Cardiac septum (tissue), 1 donor: ENCODE measurements around the gene PIK3C2G. TPM values are rescaled to one million over a fixed set of nuclear protein-coding genes. Genes with fewer than 3 reads are reported as not detected.
"Not testable (repeated sequence)": the region's sequence is repeated elsewhere in the genome, so short reads cannot be mapped to it uniquely, and the experiment has no call there.

Experiments
- DNase-seq: peaks from one replicate; pipeline ENCODE4 v3.0.0-alpha.2; 2020; ENCODE audit warnings: low spot score
- intact Hi-C: fragments of 100-400 bp; cut with DNase I; formaldehyde crosslinking; loops from one replicate; pipeline ENCODE4 v1.14.0; 2022
- total RNA-seq: library from RNA; stranded (reverse); fragmentation: NEBNext Ultra II Directional; extraction: Animal tissue kit (Norgen Biotek cat#: 25700); gene quantifications from one replicate; pipeline ENCODE4 v1.2.1, GENCODE V29; 2021
- donor health status: DM: no; HTN: no; CAD: no.

PIK3C2G gene
- total RNA-seq, 1 donor from 2014 or later: not detected

DNA sequence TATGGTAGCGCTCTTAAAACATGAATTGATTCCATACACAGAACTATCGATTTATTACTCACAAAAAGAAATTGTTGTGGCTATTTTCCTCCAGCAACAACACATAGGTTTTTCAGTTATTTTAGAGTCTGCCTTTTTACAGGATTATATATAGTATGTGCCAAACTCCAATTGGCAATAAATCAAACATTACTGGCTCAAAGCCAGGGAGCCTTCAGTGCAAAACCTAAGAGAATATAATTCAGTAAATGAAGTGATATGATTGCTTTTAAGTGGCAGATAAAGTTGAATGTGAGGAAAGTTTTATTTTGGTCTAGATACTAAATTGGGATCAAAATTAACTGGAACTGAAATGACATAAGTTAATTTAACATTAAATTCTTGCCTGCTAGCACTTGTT lies 234.8 kb downstream of the PIK3C2G start:
- intact Hi-C loops: no loop called here

DNA sequence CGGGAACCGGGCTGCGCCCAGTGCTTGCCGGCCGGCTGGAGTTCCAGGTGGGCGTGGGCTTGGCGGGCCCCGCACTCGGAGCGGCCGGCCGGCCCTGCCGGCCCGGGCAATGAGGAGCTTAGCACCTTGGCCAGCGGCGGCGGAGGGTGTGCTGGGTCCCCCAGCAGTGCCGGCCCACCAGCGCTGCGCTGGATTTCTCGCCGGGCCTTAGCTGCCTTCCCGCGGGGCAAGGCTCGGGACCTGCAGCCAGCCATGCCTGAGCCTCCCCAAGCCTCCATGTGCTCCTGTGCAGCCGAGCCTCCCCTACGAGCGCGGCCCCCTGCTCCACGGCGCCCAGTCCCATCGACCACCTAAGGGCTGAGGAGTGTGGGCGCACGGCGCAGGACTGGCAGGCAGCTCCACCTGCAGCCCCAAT lies 238.8 kb downstream of the PIK3C2G start:
- intact Hi-C loops, DNase-seq: not testable (repeated sequence)

More for the DNA sequence above, 234.8 kb downstream of the PIK3C2G start:
- no peak for DNase-seq

DNA sequence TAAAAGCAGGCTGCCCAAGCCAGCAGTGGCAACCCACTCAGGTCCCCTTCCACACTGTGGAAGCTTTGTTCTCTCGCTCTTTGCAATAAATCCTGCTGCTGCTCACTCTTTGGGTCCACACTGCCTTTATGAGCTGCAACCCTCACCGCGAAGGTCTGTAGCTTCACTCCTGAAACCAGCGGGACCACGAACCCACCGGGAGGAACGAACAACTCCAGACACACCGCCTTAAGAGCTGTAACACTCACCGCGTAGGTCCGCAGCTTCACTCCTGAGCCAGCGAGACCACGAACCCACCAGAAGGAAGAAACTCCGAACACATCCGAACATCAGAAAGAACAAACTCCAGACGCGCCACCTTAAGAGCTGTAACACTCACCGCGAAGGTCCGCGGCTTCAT lies 239.4 kb downstream of the PIK3C2G start:
- DNase-seq, intact Hi-C loops: not testable (repeated sequence)

DNA sequence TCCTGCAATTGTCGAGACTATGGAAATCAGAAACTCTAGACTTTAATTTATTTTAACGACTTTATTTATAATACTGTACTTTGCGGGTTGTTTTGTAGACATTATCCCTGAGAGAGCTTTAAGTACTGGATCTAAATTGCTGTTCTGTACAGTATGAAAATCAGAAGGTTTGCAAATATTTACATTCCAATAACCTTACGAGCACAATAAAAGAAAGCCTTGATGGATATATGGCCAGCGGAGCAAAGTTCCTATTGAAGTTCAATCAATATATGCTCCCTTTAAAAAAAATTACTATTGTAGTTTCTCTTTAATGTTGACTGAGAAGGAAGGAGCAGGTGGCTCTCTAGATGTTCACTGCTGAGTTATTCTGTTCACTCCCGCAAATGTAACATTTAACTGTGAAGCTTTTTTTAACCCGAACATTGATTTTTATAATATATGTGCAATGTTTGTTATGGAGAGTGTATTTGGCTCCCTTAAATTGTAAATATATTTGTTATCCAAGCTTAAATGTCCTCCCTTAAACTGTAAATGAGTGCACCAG lies 241.2 kb downstream of the PIK3C2G start:
- intact Hi-C loops: no loop called here
- DNase-seq: no peak

DNA sequence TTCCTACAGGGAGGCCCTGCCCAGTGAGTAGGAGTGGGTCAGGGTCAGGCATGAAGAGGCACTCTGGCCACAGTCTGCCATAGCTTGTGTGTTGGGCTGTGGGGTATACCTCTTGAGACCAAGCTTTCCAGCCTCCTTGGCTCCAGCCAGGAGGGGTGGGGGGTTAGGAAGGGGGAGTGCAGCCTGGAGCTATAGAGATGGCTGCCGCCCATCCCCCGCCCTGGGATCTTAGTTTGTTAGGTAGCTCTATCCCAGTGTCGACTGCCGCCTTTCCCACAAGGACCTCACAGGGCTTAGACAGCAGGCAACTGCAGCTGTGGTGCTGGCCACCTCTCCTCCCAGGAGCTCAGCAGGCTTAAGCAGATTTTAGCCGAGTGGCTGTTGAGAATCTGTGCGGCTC lies 260.1 kb downstream of the PIK3C2G start:
- intact Hi-C loops: no loop called here
- no peak for DNase-seq

DNA sequence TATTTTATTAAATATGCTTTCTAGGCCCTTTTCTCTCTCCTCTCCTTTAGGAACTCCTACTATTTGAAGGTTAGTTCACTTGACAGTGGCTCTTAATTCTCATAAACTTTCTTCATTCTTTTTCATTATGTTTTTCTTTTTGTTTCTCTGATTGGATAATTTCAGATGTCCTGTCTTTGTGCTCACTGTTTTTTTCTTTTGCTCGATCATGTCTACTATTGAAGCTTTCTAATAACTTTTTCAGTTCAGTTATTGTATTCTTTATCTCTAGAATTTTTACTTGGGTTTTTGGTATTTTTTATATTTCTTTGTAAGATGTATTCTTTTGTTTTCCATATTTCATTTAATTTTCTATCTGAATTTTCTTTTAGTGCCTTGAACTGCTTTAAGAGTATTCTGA lies 261.5 kb downstream of the PIK3C2G start:
- no peak for DNase-seq
- intact Hi-C loops: no loop called here

DNA sequence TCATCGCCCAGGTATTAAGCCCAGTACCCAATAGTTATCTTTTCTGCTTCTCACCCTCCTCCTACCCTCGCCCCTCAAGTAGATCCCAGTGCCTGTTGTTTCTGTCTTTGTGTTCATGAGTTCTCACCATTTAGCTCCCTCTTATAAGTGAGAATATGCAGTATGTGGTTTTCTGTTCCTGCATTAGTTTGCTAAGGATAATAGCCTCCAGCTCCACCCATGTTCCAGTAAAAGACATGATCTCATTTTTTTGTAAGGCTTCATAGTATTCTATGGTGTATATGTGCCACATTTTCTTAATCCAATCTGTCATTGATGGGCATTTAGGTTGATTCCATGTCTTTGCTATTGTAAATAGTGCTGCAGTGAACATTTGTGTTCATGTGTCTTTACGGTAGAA lies 281.2 kb downstream of the PIK3C2G start:
- intact Hi-C loops, DNase-seq: not testable (repeated sequence)

DNA sequence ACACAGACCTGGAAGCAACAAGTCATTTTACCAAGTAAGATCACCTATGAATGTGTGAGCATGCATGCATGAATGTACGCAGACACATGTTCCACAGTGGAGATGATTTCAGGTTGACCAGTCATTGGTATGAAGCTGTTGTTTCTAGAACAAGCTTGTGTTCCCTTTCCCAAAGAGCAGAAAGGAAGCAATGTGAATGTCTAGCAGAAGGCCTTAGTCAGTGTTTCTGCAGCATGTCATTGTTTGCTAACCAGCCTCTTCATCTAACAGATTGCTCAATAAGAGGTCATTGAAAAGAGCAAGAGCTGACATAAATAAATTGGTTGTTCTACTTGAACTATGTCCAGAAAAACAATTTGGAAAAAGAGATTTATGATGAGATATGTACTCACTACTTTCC lies 285.1 kb downstream of the PIK3C2G start:
- intact Hi-C loops: no loop called here
- DNase-seq: no peak

DNA sequence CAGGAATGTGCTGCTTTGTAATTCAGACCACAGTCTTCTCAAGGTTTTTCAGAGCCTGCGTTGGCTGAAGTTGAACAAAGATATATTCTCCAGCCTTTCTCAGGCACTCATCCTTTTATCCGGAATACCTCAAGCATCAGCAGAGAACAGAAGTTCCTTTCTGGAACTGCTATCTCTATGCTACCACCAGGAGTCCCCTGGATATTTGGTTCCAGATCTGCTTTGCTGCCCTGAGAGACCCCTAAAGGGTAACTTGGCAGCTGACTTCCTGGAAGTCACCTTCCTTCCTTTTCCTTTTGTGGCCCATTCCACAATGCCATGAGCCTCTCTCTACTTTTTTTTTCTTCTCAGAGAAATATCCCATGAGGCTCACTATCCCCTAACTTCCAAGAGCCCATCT lies 288.3 kb downstream of the PIK3C2G start:
- intact Hi-C loops: no loop called here

DNA sequence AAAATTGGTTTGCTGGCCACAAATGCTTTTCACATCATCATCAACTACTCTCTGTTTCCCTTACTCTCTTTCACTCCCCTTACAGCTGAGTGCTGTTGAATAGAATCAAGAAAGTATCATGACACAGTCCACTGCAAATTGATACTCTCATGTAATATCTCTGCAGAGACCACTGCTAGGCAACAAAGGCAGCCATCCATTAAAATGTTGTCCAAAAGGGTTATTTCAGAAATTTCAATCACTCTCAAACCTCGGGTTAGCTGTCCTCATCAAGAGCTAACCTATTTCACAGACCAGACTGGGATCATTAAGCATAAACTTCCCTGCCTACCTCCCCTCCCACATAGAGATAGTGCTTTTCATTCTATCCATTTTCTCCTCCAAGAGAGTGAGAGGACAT lies 289.8 kb downstream of the PIK3C2G start:
- intact Hi-C loops: no loop called here
- DNase-seq: no peak

More for the DNA sequence above, 288.3 kb downstream of the PIK3C2G start:
- DNase-seq: no peak

DNA sequence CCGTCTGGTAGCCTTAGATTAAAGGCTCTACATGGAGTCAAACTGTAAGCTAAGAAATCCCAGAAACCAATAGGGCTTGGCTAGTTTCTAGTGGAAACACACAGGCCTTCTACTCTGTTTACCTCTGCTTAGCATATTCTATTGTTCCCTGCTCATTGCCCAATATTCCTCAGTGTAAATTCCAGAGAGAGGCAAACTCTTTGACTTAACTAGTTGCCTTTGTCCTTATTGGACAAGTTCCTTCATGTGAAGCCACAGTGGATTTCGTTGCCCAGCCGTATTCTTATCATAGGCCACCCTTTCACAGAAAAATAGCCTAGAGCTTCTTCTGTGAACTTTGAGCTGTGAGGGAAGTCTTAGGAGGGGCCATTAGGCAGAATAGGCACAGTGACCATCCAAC lies 290.4 kb downstream of the PIK3C2G start:
- intact Hi-C loops: no loop called here
- DNase-seq: no peak

DNA sequence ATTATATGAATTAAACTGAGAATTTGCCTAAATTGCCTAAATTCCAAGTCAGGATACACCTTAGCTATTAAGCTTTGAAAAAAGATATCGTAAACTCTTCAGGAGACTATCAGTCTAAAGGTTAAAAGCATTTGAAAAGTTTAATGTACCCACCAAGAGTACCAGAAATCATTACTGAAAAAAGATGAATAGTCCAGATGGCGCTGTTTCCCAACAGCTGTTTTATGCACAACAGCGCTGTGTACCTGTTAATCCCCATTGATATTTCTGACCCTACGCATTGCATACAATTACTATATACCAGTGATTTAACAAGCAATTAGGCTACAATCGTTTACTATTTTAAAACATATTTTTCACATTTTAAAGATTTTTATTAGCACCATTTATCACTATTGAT lies 291.5 kb downstream of the PIK3C2G start:
- DNase-seq: no peak
- intact Hi-C loops: no loop called here

DNA sequence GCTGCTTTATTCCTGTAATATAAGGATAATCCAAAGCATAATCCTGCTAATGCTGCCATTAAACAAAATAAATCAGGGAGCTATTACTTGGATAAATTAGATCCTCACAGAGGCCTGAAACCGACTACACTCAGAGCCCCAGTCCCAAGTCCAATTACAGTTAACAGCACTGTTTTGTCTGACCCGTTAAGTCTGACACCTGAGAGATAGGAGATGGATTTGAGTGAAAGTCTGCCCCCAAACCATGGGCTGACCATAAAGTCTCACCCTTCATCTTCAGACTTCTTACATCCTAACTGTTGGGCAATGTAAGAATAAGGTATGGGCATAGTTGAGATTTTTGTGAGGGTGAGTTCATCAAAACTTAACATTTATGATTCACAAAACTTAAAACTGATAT lies 294.8 kb downstream of the PIK3C2G start:
- DNase-seq: no peak
- intact Hi-C loops: no loop called here

DNA sequence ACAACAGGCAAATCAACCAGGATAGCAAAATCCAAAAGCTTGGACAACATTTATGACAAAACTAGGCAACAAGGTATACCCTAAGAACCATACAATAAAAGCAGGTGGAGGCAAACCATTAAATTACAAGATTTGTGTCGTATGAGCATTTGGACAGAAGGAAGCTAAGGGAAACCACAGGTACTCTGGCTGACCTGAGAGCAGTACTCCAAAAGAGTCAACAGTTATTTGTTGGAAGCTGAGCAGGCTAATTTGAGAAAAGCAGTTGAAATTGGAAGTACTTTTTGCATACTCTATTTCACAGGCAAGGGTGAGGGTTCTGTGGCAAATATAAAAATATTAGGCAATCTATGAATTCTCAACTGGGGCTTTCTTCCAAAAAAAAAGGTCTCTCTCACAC lies 297.9 kb downstream of the PIK3C2G start:
- DNase-seq: no peak
- intact Hi-C loops: no loop called here

DNA sequence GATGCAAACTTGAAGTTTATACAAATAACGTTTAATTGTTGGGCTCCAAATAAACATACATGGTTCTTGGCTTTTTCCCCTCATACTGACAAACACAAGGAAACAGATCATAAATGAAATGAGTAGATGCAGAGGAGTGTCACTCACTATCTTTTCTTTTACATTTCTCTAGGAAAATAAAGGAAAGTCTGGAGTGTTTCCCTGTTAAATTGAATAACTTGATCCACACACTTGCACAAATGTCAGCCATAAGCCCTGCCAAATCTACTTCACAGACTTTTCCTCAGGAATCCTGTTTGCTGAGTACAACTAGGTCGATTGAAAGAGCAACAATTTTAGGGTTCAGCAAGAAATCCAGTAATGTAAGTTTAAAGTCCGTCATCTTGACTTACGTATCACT lies 301.2 kb downstream of the PIK3C2G start:
- intact Hi-C loops: no loop called here
- no peak for DNase-seq

DNA sequence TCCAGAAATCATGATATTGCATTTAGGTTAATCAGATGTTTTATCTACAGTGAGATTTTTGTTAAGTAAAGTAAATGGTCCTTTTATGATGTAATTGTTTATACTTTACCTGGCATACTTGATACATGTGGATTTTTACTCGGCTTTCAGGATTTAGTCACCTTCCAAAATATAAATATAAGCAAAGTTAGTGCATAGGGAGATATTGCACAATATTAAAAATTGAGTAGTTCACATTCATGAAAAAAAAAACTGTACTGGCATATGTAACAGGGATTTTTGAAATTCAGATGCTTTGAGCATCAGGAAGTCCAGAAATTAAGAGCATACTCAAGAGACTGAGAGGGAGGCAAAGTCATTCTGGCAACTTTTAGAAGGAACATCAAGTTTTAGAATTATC lies 303.0 kb downstream of the PIK3C2G start:
- DNase-seq: no peak
- intact Hi-C loops: no loop called here

DNA sequence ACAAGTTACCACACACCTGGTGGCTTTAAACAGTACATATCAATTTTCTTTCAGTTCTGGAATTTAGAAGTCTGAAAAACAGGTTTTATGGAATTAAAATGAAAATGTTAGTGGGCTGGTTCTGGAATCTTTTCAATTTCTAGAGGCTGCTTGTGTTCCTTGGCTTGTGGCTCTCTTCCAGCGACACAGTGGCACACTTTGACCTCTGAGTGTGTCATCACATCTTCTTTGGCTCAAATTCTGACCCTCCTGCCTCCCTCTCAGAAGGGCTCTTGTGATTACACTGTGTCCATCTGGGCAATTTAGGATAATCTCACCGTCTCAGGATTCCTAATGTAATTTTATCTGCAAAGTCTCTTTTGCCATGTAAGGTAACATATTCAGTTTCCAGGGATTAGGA lies 306.5 kb downstream of the PIK3C2G start:
- no peak for DNase-seq
- intact Hi-C loops: no loop called here

DNA sequence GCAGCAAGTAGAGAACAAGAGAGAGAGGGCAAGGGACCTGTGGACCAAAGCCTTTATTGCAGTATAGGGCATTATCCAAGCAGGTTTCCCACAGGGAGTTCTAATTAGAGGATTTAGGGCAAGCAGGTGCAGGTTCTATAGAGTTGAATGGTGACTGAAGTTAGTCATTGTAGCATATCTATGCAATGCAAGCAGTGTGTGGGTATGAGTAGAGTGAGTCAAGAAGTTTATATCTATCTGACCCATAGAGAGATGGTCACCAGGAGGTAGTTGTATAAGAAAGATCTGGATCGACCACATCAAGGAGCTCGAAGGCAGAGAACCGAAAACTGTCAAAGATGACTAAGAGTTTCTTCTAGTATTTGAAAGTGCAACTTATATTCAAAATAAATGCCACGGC lies 309.2 kb downstream of the PIK3C2G start:
- intact Hi-C loops: no loop called here
- no peak for DNase-seq

DNA sequence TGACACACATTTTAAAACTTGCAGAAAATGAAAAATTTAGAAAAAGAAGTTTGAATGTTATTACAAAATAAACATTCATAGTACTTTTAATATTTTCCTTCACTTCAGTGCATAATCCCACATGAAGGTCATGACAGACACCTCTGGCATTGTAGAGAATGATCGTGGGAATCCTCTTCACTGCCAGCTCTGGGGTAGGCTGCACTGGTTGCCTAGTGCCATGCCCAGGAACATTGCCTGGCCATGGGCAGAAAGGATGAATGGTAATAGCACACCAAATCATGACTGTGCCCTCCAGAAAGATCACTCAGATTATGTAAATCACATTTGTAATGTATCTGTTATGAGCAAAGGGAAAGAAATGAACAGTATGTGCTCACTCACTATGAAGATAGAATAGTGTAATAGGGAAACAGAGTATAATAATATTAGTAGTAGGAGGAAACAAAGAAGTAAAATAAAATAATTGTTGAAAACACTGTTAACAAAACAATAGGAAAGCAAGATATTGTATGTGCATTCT lies 314.8 kb downstream of the PIK3C2G start:
- DNase-seq: no peak
- intact Hi-C loops: no loop called here

DNA sequence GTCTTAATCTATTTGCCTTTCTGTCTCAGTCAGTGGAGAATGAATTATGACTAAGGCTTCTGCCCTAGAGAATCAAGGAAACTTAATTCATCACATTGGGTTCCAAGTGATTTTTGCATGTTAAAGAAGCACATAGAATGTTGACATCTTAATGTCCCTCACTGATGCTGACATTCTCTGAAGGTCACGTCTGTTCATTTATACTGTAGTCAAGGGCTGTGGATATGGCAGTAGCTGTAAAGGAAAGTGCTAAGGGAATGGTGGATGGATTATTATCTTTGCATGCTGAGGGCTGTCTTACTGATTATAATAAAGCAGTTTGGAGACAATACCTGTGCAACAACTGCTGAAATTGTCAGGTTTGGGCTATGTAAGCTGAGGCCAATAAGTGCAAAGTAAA lies 315.3 kb downstream of the PIK3C2G start:
- intact Hi-C loops: no loop called here
- no peak for DNase-seq

DNA sequence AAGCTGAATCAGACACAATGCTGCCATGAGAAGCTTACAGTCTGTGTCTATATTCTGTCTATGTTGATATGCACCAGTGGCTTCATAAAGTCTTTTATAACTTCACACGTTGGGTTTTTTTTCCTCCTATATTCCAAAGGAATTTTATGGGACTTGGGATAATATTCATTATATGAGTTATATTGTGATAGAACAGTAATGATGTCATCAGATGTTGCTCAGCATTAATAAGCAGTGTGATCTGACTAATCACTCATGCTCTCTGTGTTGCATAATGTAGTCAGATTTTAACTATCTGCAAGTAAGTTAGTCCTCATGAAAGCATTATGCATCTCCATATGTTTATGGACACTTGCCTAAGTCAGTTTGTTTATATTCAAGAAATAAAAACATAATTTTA lies 316.9 kb downstream of the PIK3C2G start:
- intact Hi-C loops: no loop called here
- no peak for DNase-seq

DNA sequence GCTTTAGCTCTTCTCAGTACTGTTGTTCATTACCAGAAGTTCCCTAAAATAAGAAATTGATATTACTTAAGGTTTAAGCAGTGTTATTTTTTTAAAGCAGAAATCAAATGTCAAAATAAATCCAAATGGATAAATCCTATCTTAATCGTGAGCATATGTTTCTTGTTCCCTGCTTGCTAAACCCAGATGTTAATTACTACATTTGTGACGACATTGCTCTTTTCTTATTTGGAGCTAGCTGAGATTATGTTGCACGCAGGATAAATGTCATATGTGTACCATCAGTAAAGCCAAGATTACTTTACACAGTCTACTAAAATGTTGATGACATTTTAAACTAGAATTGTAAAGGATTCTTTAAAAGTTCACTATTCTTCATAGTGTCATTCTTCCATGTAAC lies 319.0 kb downstream of the PIK3C2G start:
- intact Hi-C loops: no loop called here
- DNase-seq: no peak
